Activated CD4-positive, alpha-beta T cell treated with anti-CD3 and anti-CD28 coated beads, Interleukin-2, amount 50 U/mL, for 48 hours (primary cell): ENCODE results near the gene KCTD1.

Experiments used
- DNase-seq, 2 experiments: peaks; one replicate each; pipeline ENCODE4 v3.0.0-alpha.2; 2020

The KCTD1 gene

GRCh38 chr18:26547646-26548414 is 523 bp downstream of the KCTD1 start:
- peak; percentile 62 to 70 for DNase-seq

GRCh38 chr18:26546875-26547645 is 1.3 kb downstream of the KCTD1 start:
- no peak for DNase-seq

- DNase-seq: no peak
Measured at GRCh38 chr18:26546170-26546874, 2.0 kb downstream of the KCTD1 start.

- no peak for DNase-seq
Measured at GRCh38 chr18:26545335-26546123, 2.8 kb downstream of the KCTD1 start.

GRCh38 chr18:26544451-26544850 is 3.9 kb downstream of the KCTD1 start:
- no peak for DNase-seq

GRCh38 chr18:26543373-26543772 is 5.0 kb downstream of the KCTD1 start:
- no peak for DNase-seq

GRCh38 chr18:26540043-26540628 is 8.2 kb downstream of the KCTD1 start:
- no peak for DNase-seq

GRCh38 chr18:26538524-26538923 is 9.8 kb downstream of the KCTD1 start:
- DNase-seq: no peak

GRCh38 chr18:26536664-26537063 is 11.7 kb downstream of the KCTD1 start:
- no peak for DNase-seq

GRCh38 chr18:26536032-26536431 is 12.3 kb downstream of the KCTD1 start:
- no peak for DNase-seq

- no peak for DNase-seq
Measured at GRCh38 chr18:26535630-26536029, 12.7 kb downstream of the KCTD1 start.

- DNase-seq: no peak
Measured at GRCh38 chr18:26532367-26533340, 15.7 kb downstream of the KCTD1 start.

- no peak for DNase-seq
Measured at GRCh38 chr18:26531605-26532298, 16.6 kb downstream of the KCTD1 start.

GRCh38 chr18:26526966-26527234 is 21.5 kb downstream of the KCTD1 start:
- DNase-seq: no peak

GRCh38 chr18:26526128-26526965 is 22.0 kb downstream of the KCTD1 start:
- no peak for DNase-seq

GRCh38 chr18:26524504-26525351 is 23.6 kb downstream of the KCTD1 start:
- no peak for DNase-seq

GRCh38 chr18:26524002-26524401 is 24.4 kb downstream of the KCTD1 start:
- DNase-seq: no peak

GRCh38 chr18:26521617-26522016 is 26.7 kb downstream of the KCTD1 start:
- no peak for DNase-seq

- DNase-seq: no peak
Measured at GRCh38 chr18:26520974-26521373, 27.4 kb downstream of the KCTD1 start.
